HL-60 (cell line): ENCODE results near the gene CLEC2B.
A peak's percentile ranks its signal among the peaks of the same experiment; 100 is the strongest.

ENCODE experiments used
- CTCF ChIP-seq: IDR thresholded peaks from one replicate; pipeline ENCODE4 v1.5.1; 2011; ENCODE audit warnings: low read length, control low read depth, inconsistent platforms; ENCODE audit not compliant: insufficient read depth
- GABPA ChIP-seq: IDR thresholded peaks from 2 replicates; pipeline ENCODE4 v1.6.1; 2012; ENCODE audit warnings: low read depth
- POLR2AphosphoS5 ChIP-seq: IDR thresholded peaks from 2 replicates; pipeline ENCODE4 v1.6.1; 2012; ENCODE audit warnings: low read depth
- REST ChIP-seq: IDR thresholded peaks from 2 replicates; pipeline ENCODE4 v1.6.1; 2012; ENCODE audit warnings: low read depth; ENCODE audit not compliant: insufficient replicate concordance
- SPI1 ChIP-seq: IDR thresholded peaks from 2 replicates; pipeline ENCODE4 v1.6.1; 2012; ENCODE audit warnings: low read depth, mild to moderate bottlenecking, borderline replicate concordance

GRCh38 chr12:9856151-9856550, 13.0 kb downstream of the CLEC2B start:
- TF ChIP-seq CTCF (no peak), POLR2AphosphoS5 (no peak), REST (no peak), GABPA (no peak), SPI1 (peak; percentile 31; the same call in 1 of the 2 replicates)
